BJ (cell line): Measurements from ENCODE around the gene LDB2. TPM values are rescaled to one million over a fixed set of nuclear protein-coding genes. Genes with fewer than 3 reads are reported as not detected.
A peak's percentile ranks its signal among the peaks of the same experiment; 100 is the strongest.

ENCODE experiments used
- CTCF ChIA-PET: fragments of 350-600 bp; formaldehyde crosslinking; extraction: SDS; loops from one replicate; lab custom pipeline; 2021; ENCODE audit warnings: antibody characterized with exemption, inconsistent platforms; lab: Yijun Ruan, JAX
- POLR2A ChIA-PET: fragments of 300-600 bp; sonication (Branson Sonifier 250); formaldehyde crosslinking; extraction: SDS; loops from one replicate; lab custom pipeline; 2021; ENCODE audit warnings: antibody characterized with exemption; lab: Charles Lee
- DNase-seq: peaks from one replicate; pipeline ENCODE4 v3.0.0-alpha.2; 2011; ENCODE audit warnings: low read depth
- H3K27me3 ChIP-seq: 2 replicates; pipeline ENCODE4 v1.6.0; 2011; ENCODE audit warnings: low read length; ENCODE audit not compliant: control insufficient read depth, insufficient read depth
- H3K36me3 ChIP-seq: 2 replicates; pipeline ENCODE4 v1.5.1; 2011; ENCODE audit warnings: low read length; ENCODE audit not compliant: control insufficient read depth, insufficient read depth
- H3K4me3 ChIP-seq: 2 replicates; pipeline ENCODE4 v1.5.1; 2011; ENCODE audit warnings: low read depth, mild to moderate bottlenecking, control low read depth, low read length
- polyA plus RNA-seq: library from polyadenylated mRNA; depleted of rRNA; stranded (reverse); fragments of >200 nt; gene quantifications from 2 replicates; pipeline ENCODE4 v1.2.3, GENCODE V29; 2011
- TF ChIP-seq, protein P1 (sequence below): IDR thresholded peaks from 2 replicates; pipeline ENCODE4 v1.5.1; 2011; ENCODE audit warnings: low read depth, mild to moderate bottlenecking, control low read depth, inconsistent platforms, low read length, moderate library complexity; ENCODE audit not compliant: insufficient read depth

LDB2 gene
- polyA plus RNA-seq, 1 experiment: 79.7 TPM

DNA sequence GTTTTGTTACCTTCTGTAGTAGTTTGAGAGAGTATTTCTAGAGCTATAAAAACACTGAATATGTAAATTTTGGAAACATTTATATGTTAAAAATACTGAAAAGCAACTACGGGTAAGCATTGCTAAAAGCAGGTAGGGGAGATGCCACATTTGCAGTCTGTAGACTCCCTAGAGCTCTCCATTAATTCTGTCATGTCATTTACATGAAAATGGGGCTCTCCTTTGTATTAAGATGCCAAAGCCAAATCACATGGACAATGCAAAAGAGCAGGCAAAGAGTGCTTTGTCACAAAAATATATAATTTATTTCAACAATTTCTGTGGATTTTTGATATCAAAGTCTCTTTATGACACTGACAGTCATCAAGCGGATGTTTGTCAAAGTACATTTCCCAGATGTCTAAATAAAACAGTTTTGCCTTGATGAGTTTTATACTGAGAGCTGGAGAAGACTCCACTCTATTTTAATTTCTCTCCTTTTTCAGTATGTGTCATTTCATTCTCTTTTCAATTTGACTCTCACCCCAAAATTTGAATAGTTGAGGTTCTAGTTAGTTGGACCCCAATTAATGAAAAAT lies 51.8 kb downstream of the LDB2 start:
- TF ChIP-seq, protein P1, sequence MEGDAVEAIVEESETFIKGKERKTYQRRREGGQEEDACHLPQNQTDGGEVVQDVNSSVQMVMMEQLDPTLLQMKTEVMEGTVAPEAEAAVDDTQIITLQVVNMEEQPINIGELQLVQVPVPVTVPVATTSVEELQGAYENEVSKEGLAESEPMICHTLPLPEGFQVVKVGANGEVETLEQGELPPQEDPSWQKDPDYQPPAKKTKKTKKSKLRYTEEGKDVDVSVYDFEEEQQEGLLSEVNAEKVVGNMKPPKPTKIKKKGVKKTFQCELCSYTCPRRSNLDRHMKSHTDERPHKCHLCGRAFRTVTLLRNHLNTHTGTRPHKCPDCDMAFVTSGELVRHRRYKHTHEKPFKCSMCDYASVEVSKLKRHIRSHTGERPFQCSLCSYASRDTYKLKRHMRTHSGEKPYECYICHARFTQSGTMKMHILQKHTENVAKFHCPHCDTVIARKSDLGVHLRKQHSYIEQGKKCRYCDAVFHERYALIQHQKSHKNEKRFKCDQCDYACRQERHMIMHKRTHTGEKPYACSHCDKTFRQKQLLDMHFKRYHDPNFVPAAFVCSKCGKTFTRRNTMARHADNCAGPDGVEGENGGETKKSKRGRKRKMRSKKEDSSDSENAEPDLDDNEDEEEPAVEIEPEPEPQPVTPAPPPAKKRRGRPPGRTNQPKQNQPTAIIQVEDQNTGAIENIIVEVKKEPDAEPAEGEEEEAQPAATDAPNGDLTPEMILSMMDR: no peak
- CTCF ChIA-PET: no interaction called here
- no peak for DNase-seq
- POLR2A ChIA-PET: no interaction called here
- Histone ChIP-seq H3K36me3 (no peaks in the 10 kb centered on the region), H3K4me3 (no peak overlapping the region), H3K27me3 (no peaks in the 10 kb centered on the region)

DNA sequence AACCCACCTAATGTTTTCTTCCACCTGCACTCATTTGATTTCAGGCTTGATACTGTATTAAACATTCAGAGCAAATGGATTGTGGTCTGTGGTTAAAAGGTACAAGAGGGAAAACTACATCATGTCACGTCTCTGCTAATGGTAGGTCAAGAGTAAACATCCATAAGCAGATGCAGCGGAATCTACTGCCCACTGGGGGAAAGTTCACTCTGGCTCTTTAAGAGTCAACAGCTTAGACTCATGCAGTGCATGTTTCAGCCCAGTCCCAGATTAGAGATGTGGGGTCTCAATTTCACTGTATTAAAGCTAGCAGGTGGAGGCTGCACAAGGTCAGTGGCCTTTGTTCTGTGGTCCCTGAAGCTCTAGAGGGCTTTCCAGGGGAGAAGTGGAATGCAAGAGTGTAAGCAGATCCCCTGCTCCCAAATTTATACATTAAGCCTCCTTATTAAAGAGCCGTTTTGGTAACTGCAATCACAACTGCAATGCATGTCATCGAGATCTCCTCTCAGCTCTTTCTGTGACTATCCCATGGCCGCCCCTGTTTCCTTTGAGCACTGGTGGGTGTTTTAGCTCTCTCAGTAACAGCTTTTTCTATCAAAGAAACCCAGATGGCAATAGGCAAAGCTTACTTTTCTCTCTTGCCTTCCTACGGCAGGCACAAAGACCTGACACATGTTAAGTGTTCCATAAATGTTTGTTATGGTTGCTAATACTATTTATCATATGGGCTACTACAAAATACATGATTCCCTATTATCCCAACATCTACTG lies 53.4 kb downstream of the LDB2 start:
- ChIA-PET POLR2A (no interaction called here), CTCF (interaction anchor here (0.7 kb wide), 1 partner anchor 280 kb away, joined by 3 read pairs; no protein-coding TSS in a partner anchor)
- Histone ChIP-seq H3K4me3 (no peak overlapping the region), H3K27me3 (no peaks in the 10 kb centered on the region), H3K36me3 (no peaks in the 10 kb centered on the region)
- DNase-seq: no peak
- TF ChIP-seq, protein P1: no peak

DNA sequence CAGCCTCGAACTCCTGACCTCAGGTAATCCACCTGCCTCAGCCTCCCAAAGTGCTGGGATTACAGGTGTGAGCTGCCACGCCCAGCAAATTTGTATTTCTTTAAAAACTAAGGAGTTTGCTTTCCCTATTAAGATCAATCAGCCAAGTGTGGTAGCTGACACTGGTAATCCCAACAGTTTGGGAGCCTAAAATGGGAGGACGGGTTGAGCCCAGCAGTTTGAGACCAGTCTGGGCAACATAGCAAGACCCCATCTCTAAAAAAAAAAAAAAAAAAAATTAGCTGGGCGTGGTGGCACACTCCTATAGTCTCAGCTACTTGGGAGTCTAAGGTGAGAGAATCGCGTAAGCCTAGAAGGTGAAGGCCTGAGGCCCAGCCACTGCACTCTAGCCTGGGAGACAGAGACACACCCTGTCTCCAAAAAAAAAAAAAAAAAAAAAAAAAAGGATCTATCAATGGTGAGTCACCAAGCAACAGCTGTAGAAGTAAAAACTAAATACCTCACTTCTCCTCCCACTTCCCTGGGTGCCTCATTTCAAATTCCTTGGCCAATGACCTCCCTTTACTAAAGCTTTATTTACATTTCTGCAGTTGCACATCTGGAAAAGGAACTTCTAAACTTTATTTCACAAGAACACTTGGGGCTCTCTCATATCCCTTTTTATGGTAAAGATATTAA lies 54.5 kb downstream of the LDB2 start:
- TF ChIP-seq, protein P1: no peak
- no peaks in the 10 kb centered on the region for H3K27me3 ChIP-seq
- H3K4me3 ChIP-seq: no peak overlapping the region
- DNase-seq: peak; percentile 80
- POLR2A ChIA-PET: interaction anchor here (0.6 to 0.7 kb wide), 3 partner anchors 27 to 273 kb away, joined by 4 to 22 read pairs (median 14); no protein-coding TSS in a partner anchor
- CTCF ChIA-PET: no interaction called here
- no peaks in the 10 kb centered on the region for H3K36me3 ChIP-seq

DNA sequence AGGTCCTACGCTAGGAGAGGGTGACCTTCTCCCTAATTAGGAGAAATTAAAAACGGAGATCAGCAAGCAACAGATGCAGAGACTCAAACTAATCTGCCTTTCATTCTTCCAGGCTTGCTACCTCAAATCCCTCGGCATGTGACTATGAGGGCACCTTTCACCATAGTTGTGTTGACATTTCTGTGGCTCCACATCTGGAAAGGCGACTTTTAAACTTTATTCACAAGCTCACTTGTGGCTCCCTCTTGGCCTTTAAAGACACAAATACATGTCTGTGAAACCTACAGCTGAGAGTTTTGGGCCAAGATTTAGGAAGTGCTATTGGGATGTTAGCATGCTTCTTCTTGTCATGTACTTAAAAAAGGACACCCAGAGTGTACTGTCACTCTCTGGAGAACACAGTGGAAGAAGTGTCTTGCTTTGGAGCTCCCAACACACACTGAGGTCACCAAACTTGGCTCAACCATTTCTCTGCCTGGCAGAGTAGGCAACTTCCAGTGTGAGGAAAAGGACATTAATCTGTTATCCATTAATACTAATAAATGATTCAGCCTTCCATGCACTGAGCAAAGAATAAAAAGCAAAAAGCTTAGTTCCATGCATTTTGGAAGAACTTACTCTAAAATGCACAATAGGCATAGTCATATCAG lies 60.1 kb downstream of the LDB2 start:
- ChIA-PET POLR2A (no interaction called here), CTCF (interaction anchor here (1.1 kb wide), 1 partner anchor 14 kb away, joined by 4 read pairs; no protein-coding TSS in a partner anchor)
- Histone ChIP-seq H3K4me3 (no peak overlapping the region), H3K27me3 (no peaks in the 10 kb centered on the region), H3K36me3 (no peaks in the 10 kb centered on the region; the same call in 1 of the 2 replicates)
- no peak for DNase-seq
- TF ChIP-seq, protein P1: no peak
